A549 (cell line): ENCODE results near the gene C1orf167. TPM values are rescaled to one million over a fixed set of nuclear protein-coding genes. Genes with fewer than 3 reads are reported as not detected.

ENCODE experiments used
- ATAC-seq, 2 experiments: fragments of 200-7000 bp in 1 of 2; fragments of >200 bp in 1 of 2; cut with Nextera tagmentation in 1 of 2; cut with Tn5 transposase in 1 of 2; 3 replicates each; pipeline versions ENCODE4 v1.8.0 to v1.9.1; 2018 to 2020; ENCODE audit warnings: mild to moderate bottlenecking in 1 of 2, moderate library complexity in 1 of 2
- CTCF ChIA-PET: fragments of 300-600 bp; sonication (Branson Sonifier 250); formaldehyde crosslinking; extraction: SDS; loops from one replicate; lab custom pipeline; 2021; ENCODE audit warnings: antibody characterized with exemption, inconsistent platforms; lab: Yijun Ruan, JAX
- POLR2A ChIA-PET: fragments of 350-600 bp; formaldehyde crosslinking; extraction: SDS; loops from one replicate; lab custom pipeline; 2021; ENCODE audit warnings: antibody characterized with exemption, inconsistent platforms; lab: Yijun Ruan, JAX
- DNase-seq, 2 experiments: peaks; one replicate each; pipeline versions ENCODE4 v3.0.0 to v3.0.0-alpha.2; 2011 to 2016; ENCODE audit warnings: low read depth in 1 of 2, low spot score in 1 of 2
- FAIRE-seq: peaks from 2 replicates; lab custom pipeline; 2011; peaks lifted over from hg19 to GRCh38; lab: Jason Lieb, UNC
- H3K27ac ChIP-seq, 2 experiments: fragments of >200 bp; sonication (Bioruptor Twin); formaldehyde crosslinking; 3 replicates each; pipeline ENCODE4 v1.5.1; 2016 to 2017
- H3K4me1 ChIP-seq: fragments of >200 bp; sonication (Bioruptor Twin); formaldehyde crosslinking; 3 replicates; pipeline ENCODE4 v1.6.1; 2016
- H3K4me2 ChIP-seq: fragments of >200 bp; sonication (Bioruptor Twin); formaldehyde crosslinking; 3 replicates; pipeline ENCODE4 v1.6.1; 2016
- H3K4me3 ChIP-seq: fragments of >200 bp; sonication (Bioruptor Twin); formaldehyde crosslinking; 3 replicates; pipeline ENCODE4 v1.5.1; 2016
- H3K9me3 ChIP-seq: fragments of >200 bp; sonication (Bioruptor Twin); formaldehyde crosslinking; 3 replicates; pipeline ENCODE4 v1.6.1; 2016
- BCL3 ChIP-seq: fragments of >200 bp; sonication (Bioruptor Twin); formaldehyde crosslinking; IDR thresholded peaks from 3 replicates; pipeline ENCODE4 v1.6.1; 2016
- CBX8 ChIP-seq: fragments of 200-600 bp; sonication (generic); IDR thresholded peaks from 2 replicates; pipeline ENCODE4 v1.6.1; 2016
- CHD2 ChIP-seq: fragments of 150-350 bp; IDR thresholded peaks from 2 replicates; pipeline ENCODE4 v1.6.1; 2014; ENCODE audit warnings: low read length; ENCODE audit not compliant: partially characterized antibody
- E2F6 ChIP-seq: IDR thresholded peaks from 2 replicates; pipeline ENCODE4 v1.6.1; 2012; ENCODE audit warnings: low read depth, borderline replicate concordance
- EHF ChIP-seq: fragments of 250-450 bp; sonication (Bioruptor Pico); IDR thresholded peaks from 2 replicates; pipeline ENCODE4 v1.5.0; 2020; ENCODE audit warnings: mild to moderate bottlenecking
- EHMT2 ChIP-seq: fragments of 200-600 bp; sonication (generic); IDR thresholded peaks from 2 replicates; pipeline ENCODE4 v1.6.1; 2016; ENCODE audit warnings: antibody characterized with exemption, low read depth, mild to moderate bottlenecking, moderate library complexity
- EP300 ChIP-seq, 2 experiments: fragments of >200 bp; sonication (Bioruptor Twin); formaldehyde crosslinking; IDR thresholded peaks; 2 replicates in 1 of 2; 3 replicates in 1 of 2; pipeline ENCODE4 v1.6.1; 2016 to 2017
- ESRRA ChIP-seq: fragments of 150-350 bp; IDR thresholded peaks from 2 replicates; pipeline ENCODE4 v1.6.1; 2014; ENCODE audit warnings: mild to moderate bottlenecking, low read length, borderline replicate concordance
- FOSB ChIP-seq: fragments of 250-450 bp; sonication (Bioruptor Pico); IDR thresholded peaks from 2 replicates; pipeline ENCODE4 v1.5.0; 2020; ENCODE audit warnings: mild to moderate bottlenecking, moderate library complexity
- FOXS1 ChIP-seq: fragments of 250-450 bp; sonication (Bioruptor Pico); IDR thresholded peaks from 2 replicates; pipeline ENCODE4 v1.5.0; 2020; ENCODE audit warnings: mild to moderate bottlenecking, moderate library complexity
- HOXB5 ChIP-seq: fragments of 250-450 bp; sonication (Bioruptor Pico); IDR thresholded peaks from 2 replicates; pipeline ENCODE4 v1.5.0; 2020; ENCODE audit warnings: mild to moderate bottlenecking, moderate library complexity
- JUN ChIP-seq, 2 experiments: fragments of >200 bp; sonication (Bioruptor Twin); formaldehyde crosslinking; IDR thresholded peaks; 2 replicates in 1 of 2; 3 replicates in 1 of 2; pipeline ENCODE4 v1.6.1; 2016 to 2017
- JUNB ChIP-seq: fragments of >200 bp; sonication (Bioruptor Twin); formaldehyde crosslinking; IDR thresholded peaks from 2 replicates; pipeline ENCODE4 v1.6.1; 2016
- KDM1A ChIP-seq: fragments of 200-600 bp; sonication (generic); IDR thresholded peaks from 2 replicates; pipeline ENCODE4 v1.6.1; 2016; ENCODE audit warnings: low read depth, mild to moderate bottlenecking
- MAFK ChIP-seq: fragments of 450-650 bp; IDR thresholded peaks from 2 replicates; pipeline ENCODE4 v1.6.1; 2014; ENCODE audit not compliant: partially characterized antibody
- MAX ChIP-seq: IDR thresholded peaks from 2 replicates; pipeline ENCODE4 v1.6.1; 2012
- NPAS2 ChIP-seq: fragments of 250-450 bp; sonication (Bioruptor Pico); IDR thresholded peaks from 2 replicates; pipeline ENCODE4 v1.8.0; 2022; ENCODE audit warnings: mild to moderate bottlenecking, moderate library complexity, borderline replicate concordance
- PHF8 ChIP-seq: fragments of 200-600 bp; sonication (generic); IDR thresholded peaks from 2 replicates; pipeline ENCODE4 v1.6.1; 2016; ENCODE audit warnings: low read depth, mild to moderate bottlenecking, antibody characterized with exemption, moderate library complexity, borderline replicate concordance
- POLR2AphosphoS2 ChIP-seq: conservative IDR thresholded peaks from 2 replicates; pipeline ENCODE4 v1.6.1; 2012; ENCODE audit warnings: low read length, improper control_type of control experiment, inconsistent platforms
- RFX5 ChIP-seq: fragments of 450-650 bp; IDR thresholded peaks from 2 replicates; pipeline ENCODE4 v1.7.1; 2014; ENCODE audit warnings: antibody characterized with exemption, mild to moderate bottlenecking, moderate library complexity
- RNF2 ChIP-seq: fragments of 200-600 bp; sonication (generic); IDR thresholded peaks from 2 replicates; pipeline ENCODE4 v1.6.1; 2016; ENCODE audit warnings: low read depth, mild to moderate bottlenecking, antibody characterized with exemption, moderate library complexity, borderline replicate concordance
- SMC3 ChIP-seq: fragments of >200 bp; sonication (Bioruptor Twin); formaldehyde crosslinking; IDR thresholded peaks from 3 replicates; pipeline ENCODE4 v1.6.1; 2018; ENCODE audit warnings: inconsistent platforms
- SREBF2 ChIP-seq: fragments of 450-650 bp; IDR thresholded peaks from 2 replicates; pipeline ENCODE4 v1.6.1; 2014; ENCODE audit warnings: mild to moderate bottlenecking, moderate library complexity
- WGBS: methylation state at CpG from one replicate; pipeline ENCODE4 v1.1.6; 2017; ENCODE audit errors: missing lambda C conversion rate; 5-methylcytosine and 5-hydroxymethylcytosine counted together
- polyA plus RNA-seq, 4 experiments: library from polyadenylated mRNA; depleted of rRNA in 3 of 4; stranded (reverse); fragments of >200 nt; fragmentation: RNase III in 1 of 4; extraction: RNeasy Plus Mini Kit Qiagen cat#74134 plus additional on column Dnase treatment in 1 of 4; gene quantifications; 2 replicates in 3 of 4; 3 replicates in 1 of 4; pipeline ENCODE4 v1.2.3, GENCODE V29; 2011 to 2017

Gene C1orf167
- polyA plus RNA-seq, 2 of the 4 experiments (the other 2 are of a cell fraction), result not detected

- no peak overlapping the region for H3K27ac ChIP-seq
- no peaks in the 10 kb centered on the region; the same call in 2 of the 3 replicates for H3K4me1 ChIP-seq
- no peak overlapping the region for H3K4me2 ChIP-seq
- CTCF ChIA-PET, result no interaction called here
- FAIRE-seq (no peak), ATAC-seq (no peak), DNase-seq (no peak)
- WGBS, result 68% methylated on average over 14 of the region's 17 CpGs
- no peak overlapping the region for H3K4me3 ChIP-seq
- POLR2A ChIA-PET, result no interaction called here
- H3K9me3 ChIP-seq, result no peaks in the 10 kb centered on the region
- TF ChIP-seq PHF8 (no peak), SREBF2 (no peak), FOXS1 (no peak), HOXB5 (no peak), NPAS2 (CRISPR knock-in tag) (no peak), E2F6 (no peak), EHF (CRISPR knock-in tag) (no peak)
Measured at GRCh38 chr1:11752359-11753088, 9.5 kb upstream of the C1orf167 start.

- CTCF ChIA-PET, result interaction anchor here (1.4 kb wide), 1 partner anchor 32 kb away, joined by 4 read pairs; no protein-coding TSS in a partner anchor
- Histone ChIP-seq H3K9me3 (no peaks in the 10 kb centered on the region), H3K27ac (no peak overlapping the region), H3K4me1 (no peaks in the 10 kb centered on the region; the same call in 2 of the 3 replicates), H3K4me3 (no peak overlapping the region), H3K4me2 (no peak overlapping the region)
- DNase-seq (no peak), FAIRE-seq (no peak), ATAC-seq (no peak)
- TF ChIP-seq JUNB (no peak), ESRRA (no peak), PHF8 (no peak), CHD2 (no peak), EHMT2 (no peak), EP300 (IDR thresholded peaks at IDR 0.05) (no peak), RNF2 (no peak), E2F6 (no peak), BCL3 (no peak), RFX5 (no peak), CBX8 (no peak), JUN (IDR thresholded peaks at IDR 0.05) (no peak), MAFK (no peak), KDM1A (no peak), FOSB (CRISPR knock-in tag) (no peak), SREBF2 (no peak), MAX (no peak)
- 74% methylated on average over 7 of the region's 7 CpGs for WGBS
- POLR2A ChIA-PET, result no interaction called here
Measured at GRCh38 chr1:11753555-11754208, 8.3 kb upstream of the C1orf167 start.

GRCh38 chr1:11757047-11757446 lies 4.9 kb upstream of the C1orf167 start:
- FAIRE-seq, result no peak
- Histone ChIP-seq H3K27ac (no peak overlapping the region), H3K9me3 (no peaks in the 10 kb centered on the region), H3K4me3 (no peak overlapping the region), H3K4me1 (no peaks in the 10 kb centered on the region), H3K4me2 (no peak overlapping the region)
- WGBS, result 43% methylated on average over 1 of the region's 1 CpG
- ChIA-PET POLR2A (no interaction called here), CTCF (interaction anchor here (0.6 to 1.4 kb wide), 3 partner anchors 37 to 83 kb away, joined by 3 read pairs; no protein-coding TSS in a partner anchor)
- TF ChIP-seq KDM1A (no peak), SMC3 (no peak), POLR2AphosphoS2 (no peak)
- DNase-seq, result no peak
- ATAC-seq, result no peak
